CD4-positive, alpha-beta T cell treated with Interleukin-10 for 1 hour (primary cell): ENCODE results near the gene NTN4.

ENCODE experiments used
- DNase-seq: peaks from one replicate; pipeline ENCODE4 v3.0.0-alpha.2; 2020

Gene NTN4

GRCh38 chr12:95653771-95654546 is 136.6 kb downstream of the NTN4 start:
- DNase-seq, result no peak

DNA sequence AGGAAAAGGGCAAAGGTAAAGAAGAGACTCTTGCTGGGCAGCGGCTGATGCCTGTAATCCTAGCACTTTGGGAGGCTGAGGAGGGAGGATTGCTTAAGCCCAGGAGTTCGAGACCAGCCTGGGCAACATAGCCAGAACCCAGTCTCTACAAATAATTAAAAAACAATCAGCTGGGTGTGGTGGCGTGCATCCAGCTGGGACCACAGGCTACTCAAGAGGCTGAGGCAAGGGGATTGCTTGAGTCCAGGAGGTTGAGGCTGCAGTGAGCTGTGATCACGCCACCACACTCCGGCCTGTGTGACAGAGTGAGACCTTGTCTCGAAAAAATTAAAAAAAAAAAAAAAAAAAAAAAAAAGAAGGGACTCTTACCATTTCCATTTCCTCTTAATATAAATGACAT is 138.9 kb downstream of the NTN4 start:
- no peak for DNase-seq

DNA sequence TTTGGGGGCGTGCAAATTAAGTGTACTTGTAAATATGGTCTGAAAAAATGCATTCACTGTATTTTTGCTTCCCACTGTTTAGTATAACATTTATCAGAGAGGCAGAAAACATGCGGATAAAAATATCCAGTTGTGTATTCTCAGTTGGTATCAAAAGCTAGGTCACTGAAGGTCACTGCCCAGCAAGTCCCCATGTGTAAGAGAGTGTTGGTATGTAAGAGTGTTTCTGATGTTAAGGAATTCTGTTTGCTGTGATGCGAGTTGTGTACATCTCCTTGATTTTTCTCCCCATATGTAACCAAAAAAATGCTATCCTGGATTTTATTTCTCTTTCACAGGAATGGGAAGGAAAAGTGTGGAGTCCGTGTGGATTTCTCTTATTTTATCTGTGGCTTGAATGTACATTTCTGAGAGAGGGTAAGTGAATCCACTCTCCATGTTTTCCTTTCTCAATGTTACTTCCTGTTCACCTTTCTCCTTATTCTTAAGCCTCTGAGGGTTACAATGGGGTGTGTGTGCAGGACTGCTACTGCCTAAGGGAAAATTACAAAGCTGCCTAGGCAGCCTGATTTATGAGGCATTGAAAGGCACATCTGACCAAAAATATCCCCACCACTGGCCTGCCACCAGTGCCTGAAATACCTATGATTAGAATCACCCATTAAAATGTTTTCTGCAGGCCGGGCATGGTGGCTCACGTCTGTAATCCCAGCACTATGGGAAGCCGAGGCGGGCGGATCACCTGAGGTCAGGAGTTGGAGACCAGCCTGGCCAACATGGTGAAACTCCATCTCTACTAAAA is 141.4 kb downstream of the NTN4 start:
- no peak for DNase-seq

DNA sequence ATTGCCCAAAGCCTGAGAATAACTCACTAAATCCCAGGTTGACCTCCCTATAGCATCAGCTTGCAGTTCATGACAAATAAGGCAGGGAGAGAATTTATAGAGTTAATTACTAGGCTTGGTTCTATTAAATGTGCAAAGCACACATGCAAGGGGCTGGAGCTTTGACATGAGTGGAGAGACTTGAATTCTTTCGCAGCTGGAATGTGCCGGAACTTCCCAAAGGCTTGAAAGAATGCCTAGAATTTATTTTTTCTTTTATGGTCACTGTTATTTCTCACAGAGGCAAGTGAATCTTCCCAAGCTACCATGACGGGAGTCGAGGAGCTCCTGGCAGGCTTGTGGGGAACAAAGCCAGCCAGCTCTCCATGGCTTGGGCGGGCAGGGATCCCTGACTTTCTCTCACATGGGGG is 143.8 kb downstream of the NTN4 start:
- DNase-seq, result no peak

DNA sequence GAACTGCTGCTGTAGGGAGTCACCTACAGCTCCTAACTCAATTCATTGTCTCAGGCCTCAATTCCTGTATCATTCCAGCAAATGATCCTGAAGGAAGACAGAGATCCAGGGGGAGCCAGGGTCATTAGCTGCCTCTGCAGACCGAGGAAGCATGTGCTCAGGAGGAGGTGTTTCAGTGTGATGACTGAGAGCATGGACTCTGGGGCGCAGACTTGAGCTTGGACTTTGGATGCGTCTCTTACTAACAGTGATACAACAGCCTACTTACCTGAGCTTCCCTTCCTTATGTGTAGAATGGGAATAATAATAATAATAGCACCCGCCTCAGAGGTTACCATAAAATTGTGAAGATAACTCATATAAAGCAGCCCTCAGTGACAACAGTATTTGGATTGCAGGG is 147.3 kb downstream of the NTN4 start:
- DNase-seq, result no peak

DNA sequence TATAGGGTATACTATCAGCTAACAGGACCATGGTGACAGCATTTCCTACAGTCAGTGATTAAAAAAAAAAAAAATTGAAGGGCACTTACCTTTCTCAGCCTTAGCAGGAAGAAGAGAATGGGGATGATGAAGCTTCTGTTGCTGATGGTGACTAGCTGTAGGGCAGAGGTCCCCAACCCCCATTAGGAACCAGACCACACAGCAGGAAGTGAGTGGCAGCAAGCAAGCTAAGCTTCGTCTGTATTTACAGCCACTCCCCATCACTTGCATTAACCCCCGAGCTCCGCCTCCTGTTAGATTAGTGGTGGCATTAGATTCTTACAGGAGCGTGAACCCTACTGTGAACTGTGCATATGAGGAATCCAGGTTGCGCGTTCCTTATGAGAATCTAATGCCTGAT is 148.0 kb downstream of the NTN4 start:
- no peak for DNase-seq

DNA sequence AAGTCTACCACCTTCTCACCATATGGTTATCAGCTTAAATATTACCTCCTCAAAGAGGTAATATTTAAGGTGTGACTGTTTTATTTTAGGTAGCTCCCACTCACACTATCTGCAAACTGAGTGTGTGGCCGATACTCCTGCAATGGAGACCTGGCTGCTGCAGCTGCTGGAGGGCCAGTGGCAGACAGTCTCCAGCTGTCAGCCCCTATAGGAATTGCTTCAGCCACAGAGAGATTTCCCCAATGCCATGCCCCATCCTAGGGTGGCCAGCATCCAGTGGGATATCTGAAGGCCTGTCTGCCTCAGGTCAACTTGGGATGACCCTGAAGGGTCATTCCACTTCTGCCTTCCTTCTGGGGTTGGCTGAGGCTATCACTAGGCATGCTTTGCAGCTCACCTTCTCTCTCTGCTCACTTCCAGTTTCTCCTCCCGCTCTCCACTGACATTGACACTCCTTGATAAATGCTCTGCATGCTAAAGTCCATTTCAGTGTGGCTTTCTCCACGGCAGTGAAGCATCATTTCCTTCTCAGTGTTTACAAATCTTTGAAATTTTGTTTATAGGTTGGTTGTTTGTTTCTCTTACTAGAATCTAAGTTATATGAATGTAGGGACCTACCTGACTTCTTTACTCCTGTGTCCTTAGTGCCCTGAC is 149.1 kb downstream of the NTN4 start:
- no peak for DNase-seq

DNA sequence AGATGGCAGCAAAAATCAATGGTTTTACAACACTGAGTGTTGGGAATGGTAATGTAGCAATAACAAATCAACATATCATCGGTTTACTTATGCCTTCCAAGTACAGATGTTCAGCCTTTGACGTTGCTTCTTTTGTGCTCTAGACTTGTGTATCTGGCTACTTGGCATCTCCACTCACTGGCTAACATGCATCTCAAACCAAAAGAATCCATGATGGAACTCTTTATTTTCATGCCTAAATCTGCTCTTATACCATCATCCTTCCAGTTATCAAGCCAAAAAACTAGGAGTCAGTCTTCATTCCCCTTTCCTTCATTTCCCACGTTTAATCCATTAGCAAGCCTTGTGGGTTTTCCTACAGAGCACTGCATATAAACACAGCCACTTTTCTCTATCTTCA is 150.0 kb downstream of the NTN4 start:
- DNase-seq, result no peak

DNA sequence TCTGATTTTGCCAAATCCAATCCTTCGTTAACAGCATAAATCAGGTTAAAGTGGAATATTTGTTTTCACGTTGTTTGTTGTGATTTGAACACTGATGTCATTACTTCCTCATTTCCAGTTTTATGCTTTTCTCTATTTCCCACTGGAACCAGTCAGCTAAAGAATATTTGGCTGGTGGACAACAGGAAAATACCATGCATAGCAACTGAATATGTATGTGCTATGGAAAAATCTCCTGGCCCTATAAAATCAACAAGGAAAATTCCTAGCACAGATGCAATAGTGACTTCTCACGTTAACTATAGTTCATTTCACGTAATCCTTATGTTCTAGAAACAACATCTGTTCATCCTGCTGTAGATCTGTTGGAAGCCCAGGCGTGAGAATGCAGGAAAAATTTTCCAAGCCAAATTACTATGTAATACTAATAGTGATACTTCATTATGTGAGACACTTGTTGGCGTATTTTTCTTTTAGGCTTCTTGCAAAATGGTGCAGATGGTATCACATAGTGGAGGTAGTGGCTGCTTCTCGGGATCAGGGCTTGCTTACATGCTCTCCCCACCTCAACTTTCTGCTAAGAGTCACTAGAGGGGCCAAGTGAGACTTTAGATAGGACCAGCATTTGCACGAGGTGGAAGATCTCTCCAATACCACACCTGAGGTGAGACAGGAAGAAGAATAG is 153.0 kb downstream of the NTN4 start:
- DNase-seq, result no peak

DNA sequence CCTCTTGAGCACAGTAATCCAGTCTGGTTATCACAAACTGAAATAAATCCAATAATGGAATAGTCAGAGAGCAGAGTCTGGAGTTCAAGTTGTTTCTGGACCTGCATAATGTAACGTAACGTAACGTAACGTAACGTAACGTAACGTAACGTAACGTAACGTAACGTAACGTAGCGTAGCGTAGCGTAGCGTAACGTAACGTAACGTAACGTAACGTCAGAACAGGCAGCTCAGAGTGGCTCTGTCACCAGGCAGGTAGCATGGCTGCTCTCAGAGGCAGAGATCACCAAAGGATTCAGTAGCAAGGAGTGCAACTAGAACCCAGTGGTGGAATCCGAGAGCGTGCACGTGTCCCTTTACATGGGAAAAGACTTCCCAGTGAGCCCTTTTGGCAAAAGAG is 153.6 kb downstream of the NTN4 start:
- DNase-seq, result no peak

GRCh38 chr12:95634622-95635621 is 155.6 kb downstream of the NTN4 start:
- DNase-seq, result no peak

- no peak for DNase-seq
Measured at GRCh38 chr12:95633732-95634465, 156.7 kb downstream of the NTN4 start.

DNA sequence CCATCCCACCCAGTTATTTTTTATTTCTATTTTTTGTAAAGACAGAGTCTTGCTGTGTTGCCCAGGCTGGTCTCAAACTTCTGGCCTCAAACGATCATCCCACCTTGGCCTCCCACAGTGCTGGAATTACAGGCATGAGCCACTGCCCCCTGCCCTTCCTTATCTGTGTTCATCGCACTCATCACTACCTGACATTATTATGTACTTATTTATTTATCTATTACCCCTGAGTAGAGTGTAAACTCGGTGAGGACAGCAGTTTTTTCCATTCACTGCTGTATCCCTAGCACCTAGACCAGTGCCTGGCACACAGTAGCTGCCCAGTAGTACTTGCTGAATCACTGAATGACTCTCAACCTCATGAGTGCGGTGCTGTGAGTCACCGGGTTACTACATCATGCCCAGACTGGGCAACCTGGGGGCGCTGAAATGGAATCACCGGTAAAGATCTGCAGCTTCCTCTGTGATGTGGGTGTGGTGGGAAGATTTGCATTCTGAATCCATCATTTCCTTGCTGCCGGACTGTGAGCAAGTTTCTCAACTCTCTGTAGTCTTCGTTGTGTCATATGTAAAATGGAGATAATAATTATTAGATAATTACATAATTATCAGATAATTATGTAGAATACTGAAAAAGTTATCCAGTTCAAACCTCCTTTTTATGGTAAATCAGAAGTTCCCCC is 157.4 kb downstream of the NTN4 start:
- DNase-seq, result no peak

GRCh38 chr12:95630496-95630895 is 160.1 kb downstream of the NTN4 start:
- no peak for DNase-seq

- DNase-seq, result no peak
Measured at GRCh38 chr12:95629392-95629791, 161.2 kb downstream of the NTN4 start.

DNA sequence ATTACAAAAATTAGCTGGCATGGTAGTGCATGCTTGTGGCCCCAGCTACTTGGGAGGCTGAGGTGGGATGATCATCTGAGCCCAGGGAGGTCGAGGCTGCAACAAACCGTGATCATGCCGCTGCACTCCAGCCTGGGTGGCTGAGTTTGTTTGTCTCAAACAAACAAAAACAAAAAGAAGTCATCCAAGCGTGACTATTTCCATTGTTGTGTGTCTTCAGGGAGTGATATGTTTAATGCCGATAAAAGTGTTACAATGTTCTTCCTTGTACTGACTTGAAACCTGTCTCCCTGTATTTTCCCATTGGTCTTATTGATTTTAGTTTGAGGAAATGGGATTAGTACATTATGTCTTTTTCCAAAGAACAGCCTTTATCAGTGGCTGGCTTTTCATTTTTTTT is 163.7 kb downstream of the NTN4 start:
- no peak for DNase-seq

DNA sequence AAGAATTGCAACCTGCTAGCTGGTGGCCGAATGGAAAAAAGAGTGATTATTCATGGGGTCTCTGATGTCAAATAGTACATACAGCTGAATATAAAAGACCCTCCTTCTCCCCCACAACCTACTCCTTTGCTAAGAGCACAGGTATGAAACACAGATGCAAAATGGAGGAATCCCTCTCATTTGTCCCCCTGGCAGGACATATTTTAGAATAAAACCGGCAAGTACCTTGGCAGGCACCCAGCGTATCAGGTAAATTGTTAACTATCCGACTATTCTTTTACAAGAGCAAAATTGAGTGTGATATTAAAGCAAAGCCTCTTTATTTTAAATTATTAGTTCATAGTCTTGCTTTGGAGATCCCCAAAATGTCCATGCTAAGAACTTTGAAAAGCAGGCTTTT is 165.6 kb downstream of the NTN4 start:
- no peak for DNase-seq

- DNase-seq, result no peak
Measured at GRCh38 chr12:95624589-95624988, 166.0 kb downstream of the NTN4 start.

DNA sequence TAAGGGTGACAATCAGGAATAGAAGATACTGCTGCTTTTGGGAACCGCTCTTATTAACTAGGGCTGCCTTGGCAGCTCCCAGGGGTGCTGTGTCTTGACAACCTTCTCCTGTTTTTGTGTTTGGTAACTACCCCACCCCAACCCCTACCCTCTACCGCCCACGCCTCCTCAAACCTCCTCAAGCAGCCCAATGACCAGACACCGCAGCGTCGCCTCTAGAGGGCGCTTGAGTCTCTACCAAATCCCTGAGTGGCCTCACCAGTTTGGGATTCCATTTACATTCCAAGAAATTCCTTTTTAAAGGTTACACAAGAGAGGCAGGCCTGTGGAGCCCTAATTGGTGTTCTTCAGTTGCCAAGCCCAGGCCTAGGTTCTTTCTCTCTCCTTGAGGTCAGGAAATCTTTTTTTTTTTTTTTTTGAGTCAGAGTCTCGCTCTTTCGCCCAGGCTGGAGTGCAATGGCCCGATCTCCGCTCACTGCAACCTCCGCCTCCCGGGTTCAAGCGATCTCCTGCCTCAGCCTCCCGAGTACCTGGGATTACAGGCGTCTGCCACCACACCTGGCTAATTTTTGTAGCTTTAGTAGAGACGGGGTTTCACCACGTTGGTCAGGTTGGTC is 166.9 kb downstream of the NTN4 start:
- peak; percentile 33 for DNase-seq

DNA sequence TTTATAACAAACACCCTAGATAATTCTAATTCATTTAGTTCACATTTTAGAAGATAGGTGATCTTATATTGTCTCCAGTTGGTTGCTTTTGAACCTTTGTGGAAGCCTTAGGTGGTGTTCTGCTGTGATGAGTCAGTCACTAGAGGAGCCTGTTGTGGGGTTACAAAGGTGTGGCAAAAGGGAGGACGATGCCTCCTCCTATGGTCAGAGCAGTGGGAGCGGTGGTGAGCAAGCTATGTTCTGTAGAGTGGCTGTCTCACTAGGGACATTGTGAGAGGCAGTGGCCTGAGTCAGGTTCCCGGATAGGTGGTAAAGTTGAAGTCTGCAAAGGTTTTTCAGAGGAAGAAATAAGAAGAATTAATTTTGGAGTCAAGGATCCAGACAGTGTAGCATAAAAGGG is 167.7 kb downstream of the NTN4 start:
- DNase-seq, result no peak
